T-helper 2 cell treated with Interferon-gamma antibody and Interleukin-4, amounts not matched to agents 100 ng/mL and 5 ng/mL, for 36 hours (primary cell): ENCODE data around the gene SLX1A. TPM values are rescaled to one million over a fixed set of nuclear protein-coding genes. Genes with fewer than 3 reads are reported as not detected.
"Not testable (repeated sequence)": the region's sequence is repeated elsewhere in the genome, so short reads cannot be mapped to it uniquely, and the experiment has no call there.

ENCODE experiments used
- intact Hi-C: fragments of 100-400 bp; cut with micrococcal nuclease; formaldehyde crosslinking; loops from one replicate; pipeline ENCODE4 v1.15.1; 2023
- total RNA-seq: library from RNA; stranded (reverse); gene quantifications from 2 replicates; pipeline ENCODE4 v1.2.3, GENCODE V29; 2022

SLX1A gene
- total RNA-seq, 1 donor from 2014 or later, result 65.6 TPM

GRCh38 chr16:30217082-30217481 lies 23.4 kb downstream of the SLX1A start:
- intact Hi-C loops, result not testable (repeated sequence)

Other genes starting within 250 kb of the SLX1A start
- 55.9 and 56.1 TPM in 2 replicates for gene TMEM219, start 231.8 kb upstream of the SLX1A start, total RNA-seq
- 44.2 and 45.3 TPM in 2 replicates for gene TAOK2, start 220.0 kb upstream of the SLX1A start, total RNA-seq
- 43.0 and 48.2 TPM in 2 replicates for gene HIRIP3, start 198.3 kb upstream of the SLX1A start, total RNA-seq
- 103 and 106 TPM in 2 replicates for gene INO80E, start 197.6 kb upstream of the SLX1A start, total RNA-seq
- 0.25 TPM in 1 of 2 replicates, not detected in the other for gene DOC2A, start 182.8 kb upstream of the SLX1A start, total RNA-seq
- not detected in 2 replicates for gene C16orf92, start 170.7 kb upstream of the SLX1A start, total RNA-seq
- gene TLCD3B, start 162.6 kb upstream of the SLX1A start, total RNA-seq, result 2.7 and 3.6 TPM in 2 replicates
- gene ALDOA, start 128.1 kb upstream of the SLX1A start, total RNA-seq, result 1,452 and 1,473 TPM in 2 replicates
- gene PPP4C, start 117.9 kb upstream of the SLX1A start, total RNA-seq, result 140 and 145 TPM in 2 replicates
- 0.89 and 1.0 TPM in 2 replicates for gene TBX6, start 102.0 kb upstream of the SLX1A start, total RNA-seq
- gene YPEL3, start 97.7 kb upstream of the SLX1A start, total RNA-seq, result 30.6 and 32.8 TPM in 2 replicates
- 7.7 and 8.7 TPM in 2 replicates for gene GDPD3, start 80.3 kb upstream of the SLX1A start, total RNA-seq
- gene MAPK3, start 70.7 kb upstream of the SLX1A start, total RNA-seq, result 52.8 and 61.6 TPM in 2 replicates
- 1,841 and 1,902 TPM in 2 replicates for gene CORO1A, start 10.3 kb upstream of the SLX1A start, total RNA-seq
- gene BOLA2B, start 209 bp upstream of the SLX1A start, total RNA-seq, result 168 and 178 TPM in 2 replicates
- 29.5 and 37.5 TPM in 2 replicates for gene SULT1A3, start 5.4 kb downstream of the SLX1A start, total RNA-seq
- 15.1 and 23.7 TPM in 2 replicates for gene NPIPB13, start 54.6 kb downstream of the SLX1A start, total RNA-seq
- 70.8 and 75.8 TPM in 2 replicates for gene CD2BP2, start 161.4 kb downstream of the SLX1A start, total RNA-seq
- 74.2 and 74.5 TPM in 2 replicates for gene TBC1D10B, start 176.6 kb downstream of the SLX1A start, total RNA-seq
- not detected in 2 replicates for gene MYL11, start 180.9 kb downstream of the SLX1A start, total RNA-seq
- 320 and 326 TPM in 2 replicates for gene SEPTIN1, start 188.7 kb downstream of the SLX1A start, total RNA-seq
- gene ZNF48, start 201.5 kb downstream of the SLX1A start, total RNA-seq, result 11.8 and 12.4 TPM in 2 replicates
- gene ZNF771, start 213.7 kb downstream of the SLX1A start, total RNA-seq, result 4.6 TPM in 2 replicates
- gene DCTPP1, start 236.2 kb downstream of the SLX1A start, total RNA-seq, result 87.8 and 93.3 TPM in 2 replicates